Ovary (tissue), 9 donors: ENCODE results near the gene TRABD. TPM values are rescaled to one million over a fixed set of nuclear protein-coding genes. Genes with fewer than 3 reads are reported as not detected.

Experiments
- DNase-seq, 5 donors: peaks; one replicate each; pipeline ENCODE4 v3.0.0-alpha.2; 2019 to 2020
- H3K27ac ChIP-seq, 2 donors: fragments of 200-600 bp; one replicate each; pipeline versions ENCODE4 v1.5.1 to v1.8.0; 2019 to 2022
- H3K27me3 ChIP-seq: fragments of 200-600 bp; one replicate; pipeline ENCODE4 v1.8.0; 2022
- H3K36me3 ChIP-seq: fragments of 200-600 bp; sonication (generic); one replicate; pipeline ENCODE4 v1.5.1; 2019
- H3K4me1 ChIP-seq: one replicate; pipeline ENCODE4 v1.8.1; 2013; ENCODE audit warnings: mild to moderate bottlenecking, moderate library complexity; ENCODE audit not compliant: insufficient read depth
- H3K4me3 ChIP-seq: fragments of 200-600 bp; sonication (generic); one replicate; pipeline ENCODE4 v1.5.1; 2017
- H3K9me3 ChIP-seq, 2 donors: fragments of 200-600 bp in 1 of 2; sonication (generic) in 1 of 2; one replicate each; pipeline versions ENCODE4 v1.5.1 to v1.8.1; 2013 to 2019; ENCODE audit warnings: mild to moderate bottlenecking in 1 of 2, moderate library complexity in 1 of 2
- CTCF ChIP-seq, 3 donors: fragments of 450-650 bp in 2 of 3; fragments of 200-600 bp in 1 of 3; IDR thresholded peaks; one replicate each; pipeline versions ENCODE4 v1.5.1 to v1.8.0; 2016 to 2022; ENCODE audit warnings: antibody characterized with exemption in 3 of 3, mild to moderate bottlenecking in 1 of 3
- EP300 ChIP-seq: sonication (generic); formaldehyde crosslinking; IDR thresholded peaks from one replicate; pipeline ENCODE4 v1.6.1; 2017; ENCODE audit warnings: antibody characterized with exemption
- POLR2A ChIP-seq: fragments of 450-650 bp; IDR thresholded peaks from one replicate; pipeline ENCODE4 v1.6.1; 2017; ENCODE audit warnings: antibody characterized with exemption, mild to moderate bottlenecking, moderate library complexity
- WGBS, 3 donors: extraction: QIAGEN DNeasy Blood & Tissue Kit in 1 of 3; methylation state at CpG; one replicate each; pipeline versions ENCODE4 v1.1.5 to v1.1.7; 2013 to 2017; 5-methylcytosine and 5-hydroxymethylcytosine counted together
- intact Hi-C, 4 donors: fragments of 100-400 bp; cut with DNase I; formaldehyde crosslinking; loops; one replicate each; pipeline versions ENCODE4 v1.11.0 to v1.15.1; 2022 to 2023
- polyA plus RNA-seq, 2 donors: library from polyadenylated mRNA; stranded (reverse); fragments of 200-250 nt in 1 of 2; fragments of 350-450 nt in 1 of 2; fragmentation: Illumina TruSeq in 1 of 2; extraction: RNeasy Lipid Tissue Mini Kit (QIAGEN cat#74804) in 1 of 2; gene quantifications; one replicate each; pipeline ENCODE4 v1.2.3, GENCODE V29; 2013 to 2014
- total RNA-seq, 7 donors: library from RNA; depleted of rRNA in 2 of 7; stranded (reverse); fragments of >200 nt in 2 of 7; fragmentation: NEBNext Ultra II Directional in 3 of 7; extraction: Animal tissue kit (Norgen Biotek cat#: 25700) in 3 of 7; gene quantifications; one replicate each; pipeline versions ENCODE4 v1.1.0 to v1.2.4, GENCODE V29; 2016 to 2023
- donor health status: DM: no; HTN: no; CAD: no; lungs with moderate emphysema.
- donor health status: DM: no; HTN: no; CAD: no.
- donor health status: Bipolar disorder and iron deficiency.
- donor health status: DM: yes; HTN: yes; CAD: no.
- donor health status: DM: no; HTN: no; CAD: no.
- donor health status: DM: yes; HTN: yes; CAD: no.

TRABD gene
- total and polyA plus RNA-seq, 9 donors = 0.58 to 35.2 (median 26.1) TPM

- DNase-seq = no peak
- Histone ChIP-seq H3K27ac (no peak overlapping the region), H3K4me1 (peaks cover 4% of the 10 kb centered on the region), H3K4me3 (no peak overlapping the region), H3K27me3 (no peaks in the 10 kb centered on the region), H3K9me3 (no peaks in the 10 kb centered on the region), H3K36me3 (no peaks in the 10 kb centered on the region)
- TF ChIP-seq POLR2A = no peak
- no peak for TF ChIP-seq CTCF (IDR thresholded peaks at IDR 0.05)
- no peak for TF ChIP-seq EP300
- WGBS, 3 donors = 81 to 85% (median 84%) methylated on average over 9 of the region's 9 CpGs
- intact Hi-C loops = no loop called here
Observed at GRCh38 chr22:50238755-50239154, 53.0 kb downstream of the TRABD start.

- intact Hi-C loops = loop anchor here in 3 of 4 donors (5.0 to 10.0 kb wide), 3 partner anchors 100 to 282 kb away; partner anchors contain the start of genes LMF2 (in 1 of the 3), NCAPH2 (in 1 of the 3), PPP6R2 (in 1 of the 3) and SCO2 (in 1 of the 3)
- H3K4me1 ChIP-seq = peaks cover 10% of the 10 kb centered on the region
Observed at GRCh38 chr22:50242406-50242949, 56.8 kb downstream of the TRABD start.

DNA sequence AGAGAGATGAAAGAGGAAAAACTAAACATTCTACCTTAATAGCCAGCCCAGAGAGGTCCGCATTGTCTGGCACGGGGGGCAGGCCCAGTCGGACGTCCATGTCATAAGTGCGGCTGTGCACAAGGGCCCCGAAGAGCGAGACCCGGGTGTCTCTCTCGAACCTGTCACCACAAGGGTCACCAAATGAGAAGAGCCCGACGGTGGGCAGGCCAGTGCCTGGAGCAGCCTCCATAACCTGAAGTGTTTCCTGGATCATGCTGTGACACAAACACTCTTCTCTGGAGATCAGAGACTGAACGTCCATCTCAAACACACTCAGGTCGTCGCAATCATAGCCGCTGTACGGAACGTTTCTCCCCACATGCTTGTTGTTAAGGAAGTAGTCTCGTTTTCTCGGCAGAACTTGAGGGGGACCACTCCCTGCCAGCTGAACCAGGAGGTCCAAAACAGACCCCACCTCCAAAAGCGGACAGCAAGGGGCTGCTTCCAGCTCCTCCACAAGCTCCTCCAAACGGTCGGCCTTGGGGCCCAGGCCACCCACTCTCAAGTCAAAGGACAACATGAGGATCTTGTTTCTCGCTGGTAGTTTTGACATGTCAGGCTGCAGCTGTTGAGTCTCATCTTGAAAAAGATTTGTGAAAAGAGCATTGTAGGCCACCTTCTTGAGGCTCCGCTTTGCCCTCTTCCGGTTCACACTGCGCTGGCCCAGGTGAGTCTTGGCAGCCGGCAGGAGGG, 58.1 kb downstream of the TRABD start:
- TF ChIP-seq POLR2A (no peak), EP300 (no peak), CTCF (IDR thresholded peaks at IDR 0.05) (no peak)
- H3K4me3 ChIP-seq = peak overlapping the region; percentile 71
- H3K36me3 ChIP-seq = no peaks in the 10 kb centered on the region
- no peaks in the 10 kb centered on the region for H3K27me3 ChIP-seq
- intact Hi-C loops = loop anchor here in 3 of 4 donors (5.0 to 10.0 kb wide), 3 partner anchors 98 to 281 kb away; partner anchors contain the start of genes LMF2 (in 1 of the 3), NCAPH2 (in 1 of the 3), PPP6R2 (in 1 of the 3) and SCO2 (in 1 of the 3)
- H3K9me3 ChIP-seq = no peaks in the 10 kb centered on the region
- peak in 2 of 5 donors; percentile 35 to 43 for DNase-seq
- peaks cover 10% of the 10 kb centered on the region for H3K4me1 ChIP-seq
- peak overlapping the region in 1 of 2 donors; percentile 82 for H3K27ac ChIP-seq
- WGBS, 3 donors = 2 to 11% (median 4%) methylated on average over 24 to 27 of the region's 27 CpGs

More at GRCh38 chr22:50242406-50242949, 56.8 kb downstream of the TRABD start:
- Histone ChIP-seq H3K9me3 (no peaks in the 10 kb centered on the region), H3K27me3 (no peaks in the 10 kb centered on the region), H3K27ac (no peak overlapping the region), H3K4me3 (peak overlapping the region; percentile 71), H3K36me3 (no peaks in the 10 kb centered on the region)
- DNase-seq = no peak
- TF ChIP-seq CTCF (IDR thresholded peaks at IDR 0.05) (no peak), POLR2A (no peak), EP300 (no peak)
- WGBS, 3 donors = 21 to 37% (median 27%) methylated on average over 14 of the region's 14 CpGs

DNA sequence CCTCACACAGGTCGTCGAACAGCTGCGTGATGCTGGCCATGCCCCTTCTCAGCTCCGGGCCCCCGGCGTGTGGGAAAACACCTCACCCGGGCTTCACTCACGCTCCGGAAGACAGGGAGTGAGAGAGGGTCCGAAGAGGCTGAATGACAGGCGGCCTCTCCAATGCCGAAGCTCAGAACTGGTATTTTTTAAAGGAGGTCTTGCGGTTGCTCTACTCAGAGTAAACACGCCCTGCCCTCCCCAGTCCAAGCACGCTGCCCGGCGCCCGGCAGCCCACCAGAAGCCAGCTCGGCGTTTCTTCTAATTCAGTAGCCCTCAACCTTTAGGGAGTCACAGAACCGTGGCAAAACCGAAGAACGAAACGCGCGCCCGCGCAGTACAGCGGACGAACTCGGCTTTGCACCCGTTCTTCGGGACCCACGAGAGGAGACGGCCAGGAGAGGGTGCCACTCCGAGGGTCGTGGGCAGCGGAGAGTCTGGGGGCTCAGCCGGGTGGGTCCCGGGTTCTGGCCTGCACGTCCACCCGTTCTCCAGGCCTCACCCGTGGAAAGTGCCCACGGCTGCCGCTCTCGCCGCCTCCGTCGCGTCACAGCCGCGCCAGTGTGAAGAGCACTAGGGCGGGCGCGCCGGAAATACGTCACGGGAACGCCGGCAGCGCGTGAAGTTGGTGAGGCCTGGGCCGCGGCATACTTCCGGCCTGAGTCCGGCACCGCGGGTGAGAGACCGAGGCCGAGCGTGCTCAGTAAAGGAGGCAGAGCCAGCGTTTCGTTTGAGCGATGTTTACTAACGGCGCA, 58.9 kb downstream of the TRABD start, which contains the start of gene TUBGCP6:
TUBGCP6 (minus strand) TSS at position 604 of the 794 bp plus-strand sequence; CDS start at position 40, 564 bp downstream.
- DNase-seq = peak; percentile 92 to 97 (median 95)
- Histone ChIP-seq H3K4me3 (peak within 1 kb of the TSS; percentile 71), H3K36me3 (no peaks in the 10 kb centered on the region), H3K9me3 (no peaks in the 10 kb centered on the region), H3K4me1 (peaks cover 10% of the 10 kb centered on the region), H3K27me3 (no peaks in the 10 kb centered on the region), H3K27ac (peak within 1 kb of the TSS; percentile 50 to 82)
- no peak for TF ChIP-seq EP300
- TF ChIP-seq POLR2A = peak; percentile 91
- peak in 1 of 3 donors; percentile 66 for TF ChIP-seq CTCF (IDR thresholded peaks at IDR 0.05)
- intact Hi-C loops = loop anchor here in 3 of 4 donors (5.0 to 10.0 kb wide), 3 partner anchors 98 to 280 kb away; partner anchors contain the start of genes LMF2 (in 1 of the 3), NCAPH2 (in 1 of the 3), PPP6R2 (in 1 of the 3) and SCO2 (in 1 of the 3)
- WGBS, 3 donors = 0% methylated on average over 39 to 76 of the region's 76 CpGs
